Mesenteric fat pad (tissue), 1 donor: ENCODE results near the gene ACHE. TPM values are rescaled to one million over a fixed set of nuclear protein-coding genes. Genes with fewer than 3 reads are reported as not detected.

Experiments used
- DNase-seq: peaks from one replicate; pipeline ENCODE4 v3.0.0-alpha.2; 2020; ENCODE audit warnings: low spot score
- total RNA-seq: library from RNA; stranded (reverse); fragmentation: NEBNext Ultra II Directional; extraction: Animal tissue kit (Norgen Biotek cat#: 25700); gene quantifications from one replicate; pipeline ENCODE4 v1.2.1, GENCODE V29; 2021
- donor health status: DM: yes; HTN: yes; CAD: no.

The ACHE gene
- total RNA-seq, 1 donor from 2014 or later: 1.9 TPM

DNA sequence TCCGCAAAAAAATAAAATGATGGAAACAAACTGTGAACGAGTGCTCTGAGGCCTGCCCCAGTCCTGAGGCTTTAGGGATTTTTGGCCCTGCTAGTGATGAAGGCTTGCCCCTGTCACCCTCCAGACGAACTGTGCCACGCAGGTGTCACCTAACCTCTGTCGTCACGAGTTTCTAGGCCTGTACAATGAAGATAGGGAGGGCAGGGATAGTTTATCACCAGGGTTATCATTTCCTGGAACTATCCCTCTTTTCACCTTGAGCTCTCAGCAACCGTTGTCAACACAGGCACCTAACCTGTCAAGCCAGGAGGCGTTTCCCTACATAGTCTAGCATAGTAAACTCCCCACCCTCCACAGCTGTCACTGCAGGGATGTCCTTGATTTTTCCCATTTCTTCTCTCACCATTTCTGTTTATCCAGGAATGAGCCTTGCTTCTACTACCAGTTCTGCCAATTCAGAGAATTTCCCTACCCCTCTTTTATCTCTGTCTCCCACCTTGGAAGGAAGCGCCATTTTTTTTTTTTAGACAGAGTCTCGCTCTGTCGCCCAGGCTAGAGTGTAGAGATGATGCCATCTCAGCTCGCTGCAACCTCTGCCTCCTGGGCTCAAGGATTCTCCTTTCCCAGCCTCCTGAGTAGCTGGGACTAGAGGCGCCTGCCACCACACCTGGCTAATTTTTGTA is 2.2 kb upstream of the ACHE start:
- no peak for DNase-seq

DNA sequence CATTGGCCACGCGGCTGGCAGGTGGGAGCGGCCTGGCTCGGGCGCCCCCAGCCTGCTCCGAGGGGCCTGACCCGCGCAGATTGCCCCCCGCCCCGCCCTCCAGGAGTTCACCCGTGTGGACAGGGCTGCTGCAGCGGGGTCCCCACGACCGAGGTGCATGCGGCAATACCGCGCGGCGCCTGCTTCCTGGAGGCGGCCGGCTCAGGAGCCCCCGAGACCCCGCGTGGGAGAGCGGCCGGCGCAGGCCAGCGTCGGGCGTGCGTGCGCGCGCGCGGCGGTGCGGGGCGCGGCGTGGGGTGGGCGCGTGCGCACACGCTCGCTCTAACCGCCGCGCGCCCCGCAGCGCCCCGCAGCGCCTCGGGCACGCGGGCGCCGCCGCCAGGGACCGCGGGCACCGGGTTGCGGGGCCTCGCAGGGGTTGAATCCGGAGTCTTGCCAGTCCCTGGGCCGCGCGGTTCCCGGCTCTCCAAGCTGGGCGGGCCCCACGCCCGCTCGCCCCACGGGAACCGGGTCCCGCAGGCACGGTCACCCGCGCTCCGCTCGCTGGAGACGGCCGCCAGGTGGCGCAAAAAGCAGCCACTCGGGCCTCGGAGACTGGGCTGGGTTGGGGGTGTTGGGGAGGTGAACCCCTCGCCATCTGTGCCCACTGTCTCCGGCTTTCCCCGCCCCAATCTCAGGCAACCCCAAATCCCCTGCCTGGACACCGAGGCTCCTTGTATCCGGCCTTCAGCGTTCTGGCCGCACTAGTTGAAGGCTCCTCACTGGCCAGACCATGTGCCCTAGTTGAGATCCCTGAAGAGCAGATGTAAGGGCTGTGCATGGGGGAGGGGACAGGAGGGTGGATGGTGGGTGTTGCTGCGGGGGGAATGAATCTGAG is 1.3 kb upstream of the ACHE start:
- DNase-seq: no peak

DNA sequence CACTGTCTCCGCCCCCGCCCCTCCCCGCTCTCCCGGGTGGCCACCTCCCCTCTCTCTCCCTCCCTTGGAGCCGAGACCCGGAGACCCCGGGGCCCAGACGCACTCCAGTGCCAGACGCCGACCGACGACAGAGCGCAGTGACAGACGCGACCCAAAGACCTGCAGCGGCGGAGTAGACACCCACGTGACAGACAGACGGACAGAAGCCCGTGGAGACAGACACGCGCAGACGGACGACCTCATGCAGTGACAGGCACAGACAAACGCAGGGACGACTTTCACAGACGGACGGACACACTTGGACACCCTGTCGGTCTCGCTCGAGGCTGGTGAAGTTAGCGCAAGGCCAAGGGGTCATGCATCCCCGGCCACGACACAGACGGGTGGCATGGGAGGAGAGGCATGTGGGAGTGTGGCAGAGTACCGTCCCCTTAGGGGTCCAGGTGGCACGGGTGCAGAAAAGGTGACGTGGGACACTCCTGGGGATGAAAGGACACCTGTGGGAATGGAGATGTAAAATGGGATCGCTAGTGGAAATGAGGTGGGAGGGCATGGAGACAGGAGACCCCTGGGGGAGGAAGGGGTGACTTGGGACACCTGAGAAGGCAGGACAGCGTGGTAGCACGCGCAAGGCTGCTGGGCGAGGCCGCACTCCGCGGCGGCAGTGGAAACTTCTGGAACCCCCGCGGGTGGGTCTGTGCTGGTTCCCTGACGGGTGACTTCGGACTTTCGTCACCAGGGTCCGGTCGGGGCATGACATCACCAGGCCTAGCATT is 456 bp upstream of the ACHE start:
- DNase-seq: no peak

DNA sequence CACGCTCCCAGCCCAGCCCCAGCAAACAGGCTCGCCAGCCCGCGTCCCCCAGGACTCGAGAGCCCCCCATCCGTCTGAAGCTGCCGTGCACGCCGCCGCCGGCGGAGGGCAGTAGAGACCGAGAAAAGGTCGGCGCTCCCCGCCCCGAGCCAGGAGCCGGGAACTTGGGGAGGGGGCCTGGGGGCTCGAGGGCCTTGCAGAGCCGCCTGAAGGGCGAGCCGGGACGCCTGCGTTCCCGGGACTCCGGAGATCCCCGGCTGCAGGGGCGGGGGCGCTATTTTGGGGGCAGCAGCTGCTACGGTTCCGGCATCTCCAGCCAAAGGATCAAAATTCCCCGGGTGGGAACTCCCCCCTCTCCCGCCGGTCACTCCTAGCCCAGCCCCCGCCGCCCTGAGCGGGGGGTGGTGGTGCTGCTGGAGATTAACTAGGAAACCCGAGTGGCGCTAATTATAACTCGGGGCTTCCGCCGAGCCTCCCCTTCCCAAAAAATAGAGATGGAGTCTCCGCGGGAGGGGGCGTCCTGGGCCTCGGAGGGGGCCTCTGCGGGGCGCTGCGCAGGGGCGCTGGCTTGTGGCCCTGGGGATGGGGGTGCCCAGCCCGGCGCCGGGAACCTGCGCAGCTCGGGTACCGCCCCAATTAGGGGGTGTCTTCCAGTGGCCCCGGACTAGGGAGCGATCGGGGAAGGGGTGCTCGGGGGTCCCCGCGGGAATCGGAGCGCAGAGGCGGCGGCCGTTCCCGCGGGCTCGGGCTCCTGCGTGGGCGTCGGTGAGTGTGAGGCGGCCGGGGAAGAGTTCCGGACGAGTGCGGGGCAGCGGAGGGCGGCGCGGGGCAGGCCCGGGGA is 608 bp downstream of the ACHE start:
- no peak for DNase-seq

GRCh38 chr7:100893910-100894721 is 1.6 kb downstream of the ACHE start:
- DNase-seq: no peak

DNA sequence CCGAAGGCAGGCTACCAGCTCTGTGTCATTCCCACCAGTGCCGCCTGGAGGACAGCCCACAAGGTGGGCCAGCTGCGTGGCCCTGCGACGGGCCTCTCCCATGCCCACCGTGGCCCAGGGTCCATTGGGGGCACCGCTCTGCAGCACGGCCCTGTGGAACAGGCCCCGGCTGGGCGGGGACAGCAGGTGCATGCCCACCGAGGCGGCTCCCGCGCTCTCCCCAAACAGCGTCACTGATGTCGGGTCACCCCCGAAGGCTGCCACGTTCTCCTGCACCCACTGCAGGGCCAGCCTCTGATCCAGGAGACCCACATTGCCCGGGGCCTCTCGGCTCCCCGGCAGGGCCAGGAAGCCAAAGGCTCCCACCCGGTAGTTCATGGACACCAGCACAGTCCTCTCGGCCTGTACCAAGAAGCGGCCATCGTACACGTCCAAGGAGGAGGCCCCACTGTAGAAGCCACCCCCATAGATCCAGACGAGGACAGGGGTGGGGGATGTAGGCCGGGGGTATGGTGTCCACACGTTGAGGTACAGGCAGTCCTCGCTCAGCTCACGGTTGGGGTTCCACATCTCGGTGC is 2.3 kb downstream of the ACHE start:
- DNase-seq: no peak

DNA sequence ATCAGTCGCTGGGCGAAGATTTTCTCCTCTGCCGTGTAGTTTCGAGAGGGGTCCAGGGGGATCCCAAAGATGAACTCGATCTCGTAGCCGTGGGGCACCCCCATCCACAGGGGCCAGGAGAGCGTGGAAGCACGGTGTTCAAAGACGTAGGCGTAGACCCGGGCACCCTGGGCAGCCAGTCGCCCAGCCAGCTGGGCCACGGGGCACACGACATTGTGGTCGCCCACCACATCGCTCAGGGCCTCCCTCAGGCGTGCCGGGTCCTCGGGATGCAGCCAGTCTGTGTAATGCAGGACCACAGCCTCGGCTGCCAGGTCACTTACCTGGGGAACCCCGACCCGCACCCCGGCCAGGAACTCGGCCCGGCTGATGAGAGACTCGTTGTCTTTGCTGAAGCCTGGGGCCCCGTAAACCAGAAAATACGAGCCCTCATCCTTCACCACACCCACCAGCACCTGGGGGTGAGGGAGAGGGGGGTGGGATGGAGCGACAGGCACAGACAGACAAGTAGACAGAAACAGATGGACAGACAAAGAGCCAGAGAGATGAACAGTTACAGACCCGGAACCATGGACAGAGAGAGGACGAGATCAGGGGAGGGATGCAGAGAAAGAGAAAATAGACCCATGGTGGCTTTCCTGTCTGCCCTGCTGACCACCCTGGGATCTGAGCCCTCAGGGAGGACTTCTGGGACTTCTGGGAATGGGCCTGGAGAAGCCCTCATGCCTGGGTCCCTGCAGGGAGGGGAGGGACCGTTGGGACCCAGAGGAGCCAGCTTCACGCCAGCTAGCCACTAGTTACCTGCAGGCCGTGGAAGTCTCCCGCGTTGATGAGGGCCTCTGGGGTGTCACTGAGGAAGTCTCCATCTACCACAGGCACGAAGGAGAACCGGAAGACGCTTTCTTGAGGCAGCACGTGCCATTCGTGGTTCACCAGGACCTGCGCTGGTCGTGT is 3.0 kb downstream of the ACHE start:
- no peak for DNase-seq

- no peak for DNase-seq
Observed at GRCh38 chr7:100891568-100892247, 4.0 kb downstream of the ACHE start.

DNA sequence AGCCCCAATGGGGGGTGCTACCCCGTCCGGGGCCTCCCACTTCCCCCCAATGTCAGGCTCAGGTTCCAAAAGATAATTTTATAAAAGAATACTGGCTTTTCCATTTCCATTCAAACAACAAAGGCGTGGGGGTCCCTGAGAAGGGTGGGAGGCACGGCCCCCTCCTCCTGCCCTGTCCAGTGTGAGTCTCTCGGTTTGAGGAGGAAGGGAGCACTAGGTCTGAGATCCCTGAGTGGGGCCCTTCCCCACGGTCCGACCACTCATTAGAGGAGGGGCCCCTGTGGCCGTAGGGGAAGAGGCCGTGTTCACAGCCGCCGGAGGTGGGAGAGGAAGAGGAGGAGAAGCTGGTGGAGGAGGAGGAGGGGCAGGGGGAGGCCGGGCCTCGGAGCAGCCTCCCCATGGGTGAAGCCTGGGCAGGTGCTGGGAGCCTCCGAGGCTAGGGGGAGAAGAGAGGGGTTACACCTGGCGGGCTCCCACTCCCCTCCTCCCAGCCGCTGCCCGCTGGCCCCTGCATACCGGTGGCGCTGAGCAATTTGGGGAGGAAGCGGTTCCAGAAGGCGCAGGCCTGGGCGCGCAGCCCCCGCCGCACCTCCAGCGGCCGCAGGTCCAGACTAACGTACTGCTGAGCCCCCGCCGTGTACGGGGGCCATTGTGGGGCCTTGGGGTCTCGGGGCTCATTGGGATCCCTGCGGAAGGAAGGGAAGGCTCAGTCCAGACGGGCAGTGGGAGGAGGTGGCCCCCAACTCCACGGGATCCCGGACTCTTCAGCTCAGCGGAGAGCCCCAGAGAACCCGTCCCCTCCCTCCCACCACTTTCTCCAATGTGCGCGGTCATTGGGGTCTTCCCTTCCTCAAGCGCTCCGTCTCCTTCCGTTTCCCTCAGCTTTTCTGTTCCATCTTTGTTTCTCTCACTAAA is 4.8 kb downstream of the ACHE start:
- no peak for DNase-seq

DNA sequence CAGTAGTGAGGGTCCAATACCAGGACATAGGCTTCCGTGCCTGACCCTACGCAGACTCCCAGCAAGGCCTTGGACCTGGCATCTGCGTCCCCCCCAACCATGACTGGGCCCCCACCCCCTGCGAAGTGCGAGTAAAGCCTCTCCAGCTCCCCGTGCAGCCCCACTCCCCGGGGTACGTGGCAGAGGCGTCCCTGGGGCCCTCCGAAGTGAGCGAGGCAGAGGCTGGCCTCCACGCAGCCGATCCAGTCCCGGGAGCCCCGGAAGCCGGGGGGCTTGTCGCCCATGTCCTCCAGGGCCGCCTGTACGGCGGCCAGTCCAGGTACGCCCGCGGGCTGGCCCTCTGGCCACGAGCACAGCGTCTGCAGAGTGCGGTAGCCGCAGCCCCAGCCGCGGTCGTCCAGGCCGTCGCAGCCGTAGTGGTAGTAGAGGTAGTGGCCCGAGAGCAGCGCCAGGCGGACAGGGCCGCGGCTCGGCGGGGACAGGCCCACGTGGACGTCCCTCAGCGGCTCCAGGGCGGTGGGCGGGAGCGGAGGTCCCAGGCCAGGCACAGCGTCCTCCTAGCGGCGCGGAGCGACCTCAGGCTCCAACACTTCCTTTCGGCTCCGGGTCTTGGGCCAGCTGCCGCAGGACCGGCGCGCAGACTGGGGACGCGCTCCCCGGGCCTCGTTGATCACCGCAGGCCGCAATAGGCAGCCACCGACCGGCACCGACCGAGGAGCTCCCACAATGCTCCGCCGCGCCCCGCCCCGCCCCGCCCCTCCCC is 6.5 kb downstream of the ACHE start, which contains the start of gene UFSP1:
TSS of gene UFSP1 (minus strand) at position 728 of the 763 bp plus-strand sequence. CDS start at position 284, 444 bp downstream.
- no peak for DNase-seq

GRCh38 chr7:100888291-100888987 is 7.2 kb downstream of the ACHE start:
- DNase-seq: no peak

GRCh38 chr7:100887516-100888290 is 8.0 kb downstream of the ACHE start:
- DNase-seq: no peak

GRCh38 chr7:100886936-100887515 is 8.7 kb downstream of the ACHE start:
- no peak for DNase-seq
